NCI-H187 (cell line): ENCODE results near the gene ITM2C.

ENCODE experiments used
- DNase-seq, 2 experiments: peaks; one replicate each; lab custom pipeline; 2025; lab: John Stamatoyannopoulos, UW

Gene ITM2C

DNA sequence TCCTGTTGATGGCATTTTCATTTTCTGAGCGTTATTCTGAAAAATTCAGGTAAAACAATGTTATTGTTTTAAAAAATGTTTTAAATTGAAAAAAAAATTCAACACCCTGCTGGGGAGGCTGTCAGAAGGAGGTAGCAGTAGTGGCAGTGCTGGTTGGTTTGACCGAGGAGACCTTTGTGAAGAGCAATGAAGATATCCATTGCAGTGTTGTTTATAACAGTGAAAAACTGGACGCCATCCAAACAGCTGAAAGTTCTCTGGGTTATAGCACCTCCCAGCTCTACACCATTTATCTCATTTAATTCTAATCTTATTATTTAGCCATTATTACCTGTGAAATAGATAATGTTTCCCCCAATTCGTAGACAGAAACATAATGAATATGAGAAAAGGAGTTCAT, 12.6 kb upstream of the ITM2C start:
- DNase-seq, result no peak

DNA sequence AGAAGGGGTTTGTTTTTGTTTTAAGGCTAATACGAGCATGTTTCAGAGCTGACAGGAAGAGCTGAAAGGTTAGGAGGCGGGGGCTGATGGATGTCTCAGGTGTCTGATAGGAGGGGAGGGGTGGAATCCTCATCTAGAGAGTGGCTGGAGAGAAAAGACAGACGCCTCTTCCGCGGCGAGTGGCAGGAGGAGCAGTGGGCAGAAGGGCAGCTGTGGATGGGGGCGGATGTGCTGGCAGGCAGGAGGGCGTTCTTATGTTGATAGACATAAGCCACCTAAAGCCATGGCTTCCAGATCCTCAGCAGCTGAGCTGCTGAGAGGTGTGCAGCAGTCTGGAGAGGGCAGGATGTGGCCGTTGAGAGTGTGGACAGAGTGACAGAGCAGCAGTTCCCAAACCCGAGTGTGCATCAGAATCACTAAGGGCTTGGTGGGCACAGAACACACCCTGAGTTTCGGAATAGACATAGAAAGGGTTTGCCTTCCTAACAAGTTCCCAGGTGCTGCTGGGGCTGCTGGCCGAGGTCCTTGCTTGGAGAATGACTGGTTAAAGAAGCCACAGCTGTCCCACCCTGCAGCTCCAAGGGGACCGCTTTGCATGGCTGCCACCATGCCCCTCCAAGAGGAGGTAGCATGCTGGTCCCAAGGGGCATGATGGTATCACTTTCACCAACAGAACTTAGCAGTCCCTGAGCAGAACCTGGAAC, 3.0 kb upstream of the ITM2C start:
- DNase-seq, result peak in 1 of 2 experiments; percentile 39

DNA sequence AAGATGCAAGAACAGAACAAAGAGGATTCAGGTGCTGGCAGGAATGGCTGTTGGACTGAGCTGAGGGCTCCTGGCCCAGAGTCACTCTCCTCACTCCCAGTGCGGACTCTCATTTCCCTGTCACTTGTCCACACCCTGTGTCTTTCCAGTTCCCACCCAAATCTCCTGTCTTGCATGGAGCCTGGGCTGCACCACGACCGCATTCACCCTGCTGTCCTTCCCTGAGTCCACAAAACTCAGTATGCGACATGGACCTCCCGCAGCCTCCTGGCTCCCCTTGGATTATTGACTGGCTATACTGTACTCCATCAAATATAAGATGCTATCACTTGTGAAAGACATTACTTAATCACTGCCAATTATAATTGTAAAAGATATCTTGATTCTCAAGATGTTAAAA, 2.5 kb upstream of the ITM2C start:
- DNase-seq, result no peak

DNA sequence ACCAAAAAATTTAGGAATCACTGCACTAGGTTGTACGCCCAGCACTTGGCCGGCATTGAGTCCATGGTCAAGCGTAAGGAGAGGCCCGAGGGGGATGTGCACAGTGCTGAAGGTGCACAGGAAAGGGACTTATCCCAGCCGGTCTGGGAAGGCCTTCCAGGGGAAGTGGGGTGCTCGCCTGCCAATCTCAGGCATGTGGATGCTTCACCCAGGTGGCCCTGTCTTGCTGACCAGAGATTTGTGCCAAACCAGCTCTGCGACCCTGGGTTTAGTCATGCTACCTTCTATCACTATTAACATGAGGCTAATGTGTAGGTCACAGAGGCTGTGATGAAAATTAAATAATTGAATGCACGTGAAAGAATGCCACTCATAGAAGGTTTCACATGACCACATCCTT, 1.7 kb upstream of the ITM2C start:
- DNase-seq, result no peak

DNA sequence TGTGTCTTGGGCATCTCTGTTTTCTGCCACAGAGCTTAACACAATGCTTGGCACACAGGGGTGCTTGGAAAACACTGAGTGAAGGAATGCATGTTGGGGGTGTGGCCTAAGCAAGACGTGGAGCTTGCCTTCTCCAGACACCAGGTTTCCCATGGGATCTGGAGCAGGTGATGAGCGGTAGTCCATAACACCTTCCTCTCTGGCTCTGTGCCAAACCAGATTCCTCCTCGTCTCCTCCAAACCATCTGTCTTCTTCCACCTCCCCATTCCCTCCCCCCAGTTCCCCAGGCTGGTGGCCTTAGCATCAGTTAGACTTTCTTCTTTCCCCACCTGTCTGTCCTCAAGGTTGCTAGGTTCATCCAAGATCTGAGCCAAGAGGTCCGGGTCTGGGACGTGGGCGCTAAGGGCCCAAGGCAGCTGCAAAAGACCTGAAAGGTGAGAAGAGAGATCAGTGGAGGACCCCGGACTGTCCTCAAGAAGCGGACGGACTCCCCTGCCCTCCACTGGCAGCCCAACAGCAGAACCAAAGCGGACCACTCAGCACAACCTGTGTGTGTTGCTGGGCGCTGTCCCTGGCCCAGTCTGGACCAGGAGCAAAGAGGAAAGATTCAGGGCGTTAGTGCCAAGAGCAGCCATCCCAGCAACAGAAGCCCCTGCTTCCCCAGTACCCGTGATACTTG, 1.2 kb upstream of the ITM2C start:
- DNase-seq, result no peak

DNA sequence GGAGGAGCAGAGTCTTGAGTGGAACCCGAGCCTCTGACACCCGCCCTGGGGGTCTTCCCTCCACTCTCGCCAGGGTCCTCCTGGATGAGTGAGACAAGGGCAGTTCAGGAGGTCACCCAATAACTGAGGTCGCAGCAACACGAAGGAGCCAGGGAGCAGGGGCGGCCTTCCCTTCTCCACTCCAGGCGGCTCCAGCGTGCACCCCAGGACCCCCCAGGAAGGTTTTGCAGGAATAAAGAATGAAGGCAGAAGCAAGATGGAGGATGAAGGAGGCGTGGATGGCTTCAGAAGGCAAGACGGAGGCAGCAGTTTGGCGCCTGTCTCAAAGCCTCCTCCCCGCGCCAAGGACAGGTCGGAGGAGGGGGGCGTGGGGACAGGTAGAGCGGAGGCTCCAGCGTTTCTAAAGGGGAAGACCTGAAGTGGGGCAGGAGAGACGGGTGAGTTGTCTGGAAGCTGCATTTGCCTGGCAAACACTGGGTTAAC, 579 bp upstream of the ITM2C start:
- DNase-seq, result no peak

DNA sequence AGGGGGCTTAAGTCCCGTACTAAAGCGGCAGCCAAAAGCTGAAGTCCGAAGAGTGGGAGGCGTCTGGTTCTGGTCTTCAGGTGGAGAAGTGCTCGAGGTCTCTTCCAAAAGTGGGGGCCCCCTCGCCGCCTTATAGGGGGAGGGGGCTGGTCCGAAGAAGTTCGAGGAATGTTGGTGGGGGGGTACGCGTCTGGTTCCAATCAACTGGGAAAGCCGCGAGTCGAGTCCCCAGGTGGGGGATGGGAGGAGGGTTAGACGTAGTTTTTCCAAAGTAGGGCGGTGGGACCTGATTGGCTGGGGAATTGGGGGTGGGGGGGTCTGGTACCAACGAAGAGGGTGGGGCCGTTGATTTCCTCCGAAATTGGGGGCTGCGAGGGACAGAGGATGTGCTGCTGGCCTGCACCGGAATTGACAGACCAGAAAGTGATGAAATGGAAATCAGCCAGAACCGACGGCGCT, 594 bp downstream of the ITM2C start:
- no peak for DNase-seq

DNA sequence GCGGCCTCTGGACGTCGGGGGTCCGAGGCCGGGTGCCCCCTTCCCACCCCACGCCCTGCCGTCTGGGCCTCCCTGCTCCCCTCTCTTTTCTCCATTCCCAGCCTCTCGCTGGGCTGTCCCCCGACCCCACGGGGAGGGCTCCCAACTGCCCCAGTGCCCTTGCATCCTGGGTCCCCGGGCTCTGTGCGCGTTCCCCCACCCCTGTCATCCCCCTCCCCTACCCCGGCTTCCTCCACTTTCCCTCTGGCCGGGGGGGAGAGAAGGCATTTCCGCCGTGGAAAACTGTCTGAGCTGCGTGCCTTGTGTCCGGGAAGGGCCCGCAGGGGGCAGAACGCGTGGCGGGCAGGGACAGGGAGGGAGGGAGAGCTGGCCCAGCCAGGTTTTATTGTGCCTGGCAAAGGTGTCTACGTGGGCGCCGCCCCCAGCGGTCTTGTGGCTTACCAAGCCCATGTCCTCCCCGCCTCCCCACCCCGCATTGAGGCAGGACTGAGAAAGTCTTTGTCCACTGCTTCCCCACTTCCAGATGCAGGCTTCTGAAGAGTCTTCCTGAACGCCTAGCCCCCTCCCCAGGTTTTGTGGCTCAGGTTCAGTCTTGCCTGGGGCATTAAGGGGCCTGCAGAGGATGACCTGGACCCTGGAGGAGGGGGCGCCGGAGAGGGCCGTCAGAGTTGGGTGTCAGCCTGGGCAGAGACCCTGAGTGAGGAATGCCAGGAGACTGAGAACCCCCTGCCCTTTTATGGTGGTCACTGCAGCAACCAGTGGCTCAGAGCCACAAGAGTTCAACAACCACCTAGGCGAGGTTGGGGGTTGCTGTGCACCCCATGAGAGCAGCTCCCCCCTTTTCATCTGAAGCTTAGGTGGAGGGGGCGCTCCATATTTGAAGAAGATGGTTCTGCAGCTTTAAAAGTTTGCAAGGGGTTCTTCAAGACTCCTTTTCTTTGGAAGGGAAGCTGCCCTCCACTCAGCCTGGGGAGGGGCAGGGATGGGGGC, 1.3 kb downstream of the ITM2C start:
- DNase-seq, result no peak

DNA sequence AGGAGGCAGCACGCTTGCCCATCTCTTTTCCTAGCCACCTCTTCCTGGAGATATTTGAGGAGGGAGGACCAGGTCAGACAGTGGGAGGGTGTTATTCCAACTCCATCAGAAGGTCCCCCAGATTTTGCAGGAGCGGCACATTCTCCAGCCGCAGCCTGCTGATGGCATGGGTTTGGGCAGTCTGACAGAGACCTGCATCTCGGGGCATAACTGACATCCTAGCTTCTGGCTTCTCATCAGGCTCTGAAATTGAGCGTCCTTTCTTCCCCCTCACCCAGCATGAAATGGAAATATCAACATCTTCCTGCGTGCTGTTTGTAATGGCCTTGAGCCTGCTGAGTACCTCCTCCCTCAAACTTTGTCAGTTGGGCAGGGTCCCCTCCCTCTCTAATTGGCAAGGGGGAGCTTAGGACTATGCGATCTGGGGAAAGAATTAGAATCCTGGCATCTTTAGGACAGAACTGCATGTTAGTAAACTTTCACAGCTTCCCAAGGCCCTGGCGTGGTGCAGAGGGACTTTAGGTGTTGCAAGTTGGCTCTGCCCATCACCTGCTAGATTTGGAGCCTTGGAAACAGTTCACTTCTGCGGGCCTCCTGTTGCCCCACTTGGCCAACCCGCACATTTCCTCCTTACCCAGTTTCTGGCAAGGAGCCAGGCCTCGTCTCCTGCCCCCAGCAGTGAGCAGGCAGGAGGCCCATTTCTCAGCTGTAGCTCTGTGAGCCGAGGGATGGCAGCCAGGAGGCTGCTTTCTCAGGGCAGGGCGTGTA, 2.2 kb downstream of the ITM2C start:
- DNase-seq, result no peak

DNA sequence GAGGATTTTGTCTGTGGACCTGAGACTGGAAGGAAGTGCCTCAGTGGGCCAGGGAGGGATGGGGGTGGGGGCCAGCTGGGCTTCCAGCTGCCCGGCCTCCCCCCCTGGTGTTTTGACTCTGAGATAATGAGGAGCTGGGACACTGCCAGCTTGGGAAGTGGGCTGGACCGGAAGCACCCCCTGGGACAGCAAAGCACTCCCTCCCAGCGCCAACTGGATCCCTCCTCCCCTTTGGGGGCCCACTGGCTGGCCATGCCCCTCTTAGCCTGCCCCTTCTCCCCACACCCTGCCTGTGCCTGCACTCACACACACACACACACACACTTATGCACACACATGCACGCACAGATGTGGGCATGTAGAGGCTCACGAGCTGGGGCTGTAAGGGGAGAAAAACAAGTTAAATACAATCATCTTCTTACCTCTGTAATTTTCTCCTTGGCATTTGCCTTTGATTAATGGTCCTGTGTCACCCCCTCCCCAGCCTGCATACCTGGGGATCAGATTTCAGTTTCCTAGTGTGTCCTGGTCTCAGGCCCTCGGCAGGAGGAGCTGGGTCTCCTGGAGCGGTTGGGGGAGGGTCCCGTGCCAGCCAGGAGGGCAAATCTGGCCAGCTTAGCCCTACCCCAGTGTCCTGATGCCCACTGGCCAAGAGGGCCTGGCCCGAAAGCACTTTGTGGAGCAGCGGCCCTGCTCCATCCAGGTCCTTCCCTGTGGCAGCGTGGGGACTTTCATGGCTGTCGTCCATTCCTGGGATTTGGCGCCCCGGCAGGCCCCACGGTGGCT, 3.6 kb downstream of the ITM2C start:
- no peak for DNase-seq

DNA sequence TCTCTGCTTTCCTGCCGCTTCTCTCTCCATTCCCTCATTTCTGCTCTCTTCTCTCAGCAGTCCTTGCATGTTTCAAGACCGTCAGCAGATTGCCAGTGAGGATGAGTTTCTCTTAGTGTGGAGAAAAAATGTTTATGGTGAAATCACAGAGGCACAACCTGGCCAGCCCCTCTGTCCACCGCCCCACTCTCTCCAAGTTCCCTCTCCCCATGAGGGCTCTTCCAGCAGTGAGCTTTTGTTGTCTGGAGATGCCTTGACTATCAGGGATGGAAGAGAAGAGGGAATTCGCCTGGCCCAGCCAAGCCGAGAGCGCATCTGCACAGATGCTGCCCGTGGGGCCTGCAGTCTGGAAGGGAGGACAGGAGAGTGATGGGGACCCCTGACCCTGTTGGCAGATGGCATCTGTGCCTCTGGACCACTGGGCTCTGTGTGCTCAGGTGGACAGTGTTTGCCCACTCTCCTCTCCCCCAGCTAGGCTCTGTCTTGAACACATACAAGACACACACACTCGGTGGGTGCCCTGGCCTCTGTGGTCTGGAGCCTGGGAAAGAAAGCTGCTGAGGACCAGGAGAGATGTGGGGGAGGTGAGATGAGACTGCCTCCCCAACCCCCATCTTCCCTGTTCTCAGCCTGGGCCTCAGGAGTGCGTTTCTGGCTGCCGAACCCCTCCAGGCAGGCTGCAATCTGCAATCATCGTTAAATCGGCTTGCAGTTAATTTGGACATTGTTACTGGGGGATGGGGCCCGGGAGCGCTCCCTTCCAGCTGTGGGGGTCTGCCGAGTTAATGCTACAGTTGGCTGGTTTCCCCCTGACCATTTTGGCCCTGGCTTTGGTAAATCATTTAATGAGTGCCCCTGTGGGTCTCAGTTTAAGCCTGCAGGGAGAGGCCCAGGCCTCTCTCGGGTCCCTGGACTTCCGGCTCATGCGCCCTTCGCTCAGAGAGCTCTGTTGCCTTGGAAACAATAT, 4.5 kb downstream of the ITM2C start:
- no peak for DNase-seq

DNA sequence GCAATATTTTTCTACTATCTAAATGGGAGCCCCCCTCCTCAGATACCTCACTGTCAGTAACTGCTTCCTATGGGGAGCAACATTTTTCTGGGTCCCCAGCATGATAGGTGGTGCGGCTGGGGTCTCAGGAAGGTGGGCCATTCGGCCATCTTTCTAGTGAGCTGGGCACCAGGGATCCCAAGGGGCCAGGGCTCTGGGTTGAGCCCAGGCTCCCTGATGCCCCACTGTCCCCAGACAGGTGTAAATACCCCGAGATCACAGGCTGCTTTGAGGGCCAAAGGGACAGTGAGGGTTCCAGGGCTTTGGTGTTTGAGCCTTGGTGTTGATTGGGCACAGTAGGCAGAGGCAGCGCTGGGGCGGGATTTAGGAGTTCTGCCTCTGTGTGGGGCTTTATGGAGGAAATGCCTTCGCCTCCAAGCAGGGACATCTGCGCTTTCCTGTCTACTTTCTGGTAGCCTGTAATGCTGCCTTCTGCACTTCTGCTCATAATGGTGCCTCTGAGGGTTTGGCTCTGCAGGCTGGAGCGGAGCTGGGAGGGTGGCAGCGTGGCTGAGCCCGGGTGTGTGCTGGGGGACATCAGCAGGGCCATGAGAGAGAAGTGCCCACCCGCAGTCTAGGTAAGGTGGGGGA, 5.3 kb downstream of the ITM2C start:
- DNase-seq, result no peak

DNA sequence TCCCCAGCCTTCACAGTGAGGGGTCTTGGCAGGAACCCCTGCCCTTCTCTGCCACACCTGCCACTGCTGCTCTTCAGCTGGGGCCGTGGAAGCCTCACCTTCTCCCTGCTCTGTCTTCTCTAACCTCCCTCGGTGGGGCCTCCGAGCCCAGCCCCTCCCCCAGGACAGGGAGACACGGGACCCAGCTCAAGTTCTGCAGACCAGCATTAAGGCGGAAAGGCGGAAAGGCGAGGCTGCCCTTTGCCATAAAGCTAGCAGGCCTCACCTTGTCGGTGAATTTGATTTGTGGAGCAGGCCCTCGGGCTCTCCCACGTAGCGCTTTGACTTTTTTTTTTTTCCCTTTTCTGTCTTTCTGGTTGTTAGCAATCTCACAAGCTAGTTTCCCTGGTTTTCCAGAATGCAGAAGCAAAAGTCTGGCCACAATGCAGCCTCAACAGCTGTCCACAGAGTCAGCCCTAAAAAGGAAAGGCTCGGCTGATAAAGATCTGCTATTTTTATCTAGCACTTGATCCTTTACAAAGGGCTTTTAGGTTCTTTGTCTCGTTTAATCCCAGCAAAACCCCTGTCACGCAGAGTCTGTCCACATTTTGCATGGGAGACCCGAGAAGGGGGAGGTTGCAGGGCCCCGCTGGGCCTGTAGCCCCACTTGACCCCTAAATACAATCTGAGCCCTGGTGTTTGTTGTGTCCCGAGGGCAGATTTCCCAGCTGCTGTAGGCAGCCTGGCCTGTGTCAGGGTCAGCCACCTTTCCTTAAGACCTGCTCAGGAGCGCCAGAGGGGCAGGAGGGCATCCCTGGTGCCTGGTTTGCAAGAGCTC, 6.0 kb downstream of the ITM2C start:
- DNase-seq, result no peak

DNA sequence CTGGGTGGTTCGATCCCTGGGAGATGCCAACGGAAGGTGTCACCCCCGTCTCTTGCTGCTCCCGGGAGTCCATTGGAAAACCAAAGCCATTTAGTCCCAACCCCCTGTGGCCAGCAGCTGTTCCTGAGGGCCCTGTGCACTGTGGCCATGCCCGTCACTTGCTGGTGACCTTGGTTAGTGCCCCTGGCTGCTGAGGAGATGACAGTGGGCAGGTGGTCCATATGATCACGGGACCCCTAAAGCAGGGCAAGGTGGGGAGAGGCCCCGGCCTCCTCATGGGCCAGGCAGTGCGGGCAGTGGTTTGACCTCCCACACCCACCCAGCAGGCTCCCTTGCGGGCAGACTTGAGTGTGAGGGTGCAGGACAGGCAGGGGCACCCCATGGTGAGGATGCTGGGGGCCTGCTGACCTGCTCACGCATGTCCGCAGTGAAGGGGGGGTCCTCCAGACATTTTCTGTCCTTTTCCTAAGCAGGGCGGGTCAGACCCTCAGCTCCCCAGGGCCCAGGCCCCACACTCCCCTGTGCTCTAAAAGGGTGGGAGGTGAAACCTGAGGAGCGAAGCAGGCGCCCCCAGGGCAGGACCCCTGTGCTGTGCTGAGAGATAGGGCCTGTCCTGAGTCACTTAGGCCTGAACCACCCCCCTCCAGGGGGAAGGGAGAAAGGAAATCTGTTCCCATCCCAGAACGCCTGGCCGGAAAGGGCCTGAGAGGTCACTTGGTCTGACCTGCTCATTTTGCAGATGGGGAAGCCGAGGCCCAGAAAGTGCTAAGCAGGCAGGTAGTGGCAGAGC, 6.8 kb downstream of the ITM2C start:
- no peak for DNase-seq

DNA sequence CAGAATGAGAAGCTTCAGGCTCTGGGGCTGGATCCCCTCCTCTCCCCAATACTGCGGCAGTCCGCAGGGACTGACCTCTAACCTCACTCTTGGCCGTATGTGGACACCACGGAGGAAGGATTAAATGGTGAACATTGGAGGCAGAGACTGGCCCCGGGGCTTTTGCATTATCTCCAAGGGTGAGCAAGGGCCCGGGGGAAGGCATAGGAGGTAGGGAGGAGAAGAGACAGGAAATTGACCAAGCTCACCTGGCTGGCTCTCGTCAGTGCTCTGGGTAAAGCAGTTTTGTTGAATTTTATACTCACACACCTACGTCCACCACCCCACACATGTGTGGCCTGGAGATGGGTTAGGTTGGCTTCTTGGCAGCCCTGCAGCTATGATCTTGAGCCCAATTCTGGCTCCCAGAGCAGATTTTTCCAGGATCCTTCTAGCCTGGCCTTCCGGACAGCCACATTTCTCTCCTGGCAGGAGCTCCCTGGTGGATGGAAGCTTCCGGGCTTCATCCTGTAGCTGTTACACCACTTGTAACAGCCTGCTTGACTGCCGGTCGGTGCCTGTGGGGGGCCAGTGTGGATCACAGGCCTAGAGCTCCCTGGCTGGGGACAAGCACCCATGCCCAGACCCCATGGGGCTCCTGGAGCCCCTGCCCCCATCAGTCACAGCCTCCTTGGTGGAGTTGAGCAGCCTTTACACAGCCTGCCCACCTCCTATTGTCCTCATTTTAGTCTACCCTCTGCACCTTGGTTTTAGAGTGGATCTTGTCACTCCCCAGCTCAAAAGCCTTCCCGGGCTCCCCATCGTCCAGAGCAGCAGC, 7.6 kb downstream of the ITM2C start:
- no peak for DNase-seq

DNA sequence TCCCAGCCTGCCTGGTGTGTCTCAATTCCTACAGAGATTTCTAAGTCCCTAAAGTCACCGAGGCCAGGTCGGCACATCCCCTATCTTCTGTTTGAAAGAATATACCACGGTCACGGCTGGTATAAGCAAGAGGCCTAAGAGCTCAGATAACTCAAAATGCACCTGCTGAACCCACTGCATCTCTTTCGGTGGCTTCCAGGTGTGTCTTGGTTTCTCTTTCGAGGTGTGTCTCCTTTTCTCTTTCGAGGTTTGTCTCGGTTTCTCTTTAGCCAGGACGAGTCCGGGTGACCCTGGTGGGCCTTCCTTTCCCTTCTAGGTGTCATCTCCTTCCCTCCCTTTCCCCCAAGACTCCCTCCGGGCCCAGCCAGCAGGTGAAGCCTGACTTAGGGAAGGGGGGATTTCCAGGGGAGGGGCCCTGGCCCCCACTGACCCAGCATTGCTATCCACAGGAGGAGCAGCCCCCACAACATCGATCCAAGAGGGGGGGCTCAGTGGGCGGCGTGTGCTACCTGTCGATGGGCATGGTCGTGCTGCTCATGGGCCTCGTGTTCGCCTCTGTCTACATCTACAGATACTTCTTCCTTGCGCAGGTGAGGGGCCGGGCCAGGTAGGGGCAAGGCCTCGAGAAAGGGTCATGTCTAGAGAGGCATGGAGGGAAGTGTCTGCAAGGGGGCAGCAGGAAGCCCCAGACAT, 8.4 kb downstream of the ITM2C start:
- DNase-seq, result no peak
